Measurements from ENCODE around the gene CPE. TPM values are rescaled to one million over a fixed set of nuclear protein-coding genes. Genes with fewer than 3 reads are reported as not detected.

CPE gene
- polyA plus RNA-seq, 1 donor (not counting 4 experiments of a cell fraction or from before 2014, with no cell fraction given) = 1.9 TPM

GRCh38 chr4:165504184-165504583 is 125.4 kb downstream of the CPE start:
- DNase-seq (ENCODE audit: low read depth, low spot score) (no peak), FAIRE-seq (no peak)
- H2AFZ ChIP-seq (ENCODE audit: control insufficient read depth, low read length) = no peak overlapping the region
- dilution Hi-C loops (cut with MboI; ENCODE audit: extremely low pct_ligation_motif_present, low sequenced_read_pairs) = no loop called here
- no peak overlapping the region for H3K4me2 ChIP-seq (ENCODE audit: control insufficient read depth, extremely low read depth, insufficient read depth, low read depth, low read length)
- TF ChIP-seq EZH2 (IDR thresholded peaks at IDR 0.05; ENCODE audit: low read length) (no peak), CTCF (optimal IDR thresholded peaks at IDR 0.05 in 1 of 3, IDR thresholded peaks at IDR 0.05 in 1 of 3, conservative IDR thresholded peaks at IDR 0.05 in 1 of 3; ENCODE audit: extremely low read depth in 1 of 3, insufficient read depth in 2 of 3, low read length in 3 of 3) (no peak)
- H3K4me1 ChIP-seq (ENCODE audit: control insufficient read depth, extremely low read depth, insufficient read depth, low read length) = peaks cover 17% of the 10 kb centered on the region
- no peak overlapping the region for H3K27ac ChIP-seq (ENCODE audit: control insufficient read depth, insufficient read depth, low read length)
- H3K27me3 ChIP-seq (ENCODE audit: control insufficient read depth, extremely low read depth, insufficient read depth, low read length) = no peaks in the 10 kb centered on the region
- H3K9me3 ChIP-seq (ENCODE audit: control insufficient read depth, low read depth, low read length) = no peaks in the 10 kb centered on the region
- no peaks in the 10 kb centered on the region for H3K79me2 ChIP-seq (ENCODE audit: control insufficient read depth, insufficient read depth, low read length)
- no peaks in the 10 kb centered on the region for H4K20me1 ChIP-seq (ENCODE audit: control insufficient read depth, extremely low read depth, insufficient read depth, low read length)
- no peak overlapping the region for H3K9ac ChIP-seq (ENCODE audit: control insufficient read depth, extremely low read depth, insufficient read depth, low read length)
- no peaks in the 10 kb centered on the region for H3K9me1 ChIP-seq (ENCODE audit: control insufficient read depth, extremely low read depth, insufficient read depth, low read length)
- H3K36me3 ChIP-seq (ENCODE audit: control insufficient read depth in 2 of 2, extremely low read depth in 1 of 2, insufficient read depth in 2 of 2, low read length in 2 of 2) = no peaks in the 10 kb centered on the region
- H3K4me3 ChIP-seq (ENCODE audit: control insufficient read depth in 2 of 3, extremely low read depth in 1 of 3, insufficient read depth in 2 of 3, low read depth in 1 of 3, low read length in 3 of 3) = no peak overlapping the region

GRCh38 chr4:165505958-165506837 is 127.4 kb downstream of the CPE start:
- Histone ChIP-seq H3K79me2 (ENCODE audit: control insufficient read depth, insufficient read depth, low read length) (no peaks in the 10 kb centered on the region), H3K9ac (ENCODE audit: control insufficient read depth, extremely low read depth, insufficient read depth, low read length) (no peak overlapping the region), H3K36me3 (ENCODE audit: control insufficient read depth in 2 of 2, extremely low read depth in 1 of 2, insufficient read depth in 2 of 2, low read length in 2 of 2) (no peaks in the 10 kb centered on the region), H3K9me3 (ENCODE audit: control insufficient read depth, low read depth, low read length) (no peaks in the 10 kb centered on the region), H3K27ac (ENCODE audit: control insufficient read depth, insufficient read depth, low read length) (no peak overlapping the region), H4K20me1 (ENCODE audit: control insufficient read depth, extremely low read depth, insufficient read depth, low read length) (no peaks in the 10 kb centered on the region), H3K4me3 (ENCODE audit: control insufficient read depth in 2 of 3, extremely low read depth in 1 of 3, insufficient read depth in 2 of 3, low read depth in 1 of 3, low read length in 3 of 3) (no peak overlapping the region), H3K27me3 (ENCODE audit: control insufficient read depth, extremely low read depth, insufficient read depth, low read length) (no peaks in the 10 kb centered on the region), H3K9me1 (ENCODE audit: control insufficient read depth, extremely low read depth, insufficient read depth, low read length) (no peaks in the 10 kb centered on the region), H2AFZ (ENCODE audit: control insufficient read depth, low read length) (no peak overlapping the region), H3K4me2 (ENCODE audit: control insufficient read depth, extremely low read depth, insufficient read depth, low read depth, low read length) (no peak overlapping the region), H3K4me1 (ENCODE audit: control insufficient read depth, extremely low read depth, insufficient read depth, low read length) (peaks cover 17% of the 10 kb centered on the region)
- FAIRE-seq (peak; percentile 53), DNase-seq (ENCODE audit: low read depth, low spot score) (no peak)
- dilution Hi-C loops (cut with MboI; ENCODE audit: extremely low pct_ligation_motif_present, low sequenced_read_pairs) = no loop called here
- no peak for TF ChIP-seq CTCF (optimal IDR thresholded peaks at IDR 0.05 in 1 of 3, IDR thresholded peaks at IDR 0.05 in 1 of 3, conservative IDR thresholded peaks at IDR 0.05 in 1 of 3; ENCODE audit: extremely low read depth in 1 of 3, insufficient read depth in 2 of 3, low read length in 3 of 3)
- TF ChIP-seq EZH2 (IDR thresholded peaks at IDR 0.05; ENCODE audit: low read length) = no peak

All from keratinocyte (primary cell).